HG02610 (cell line): ENCODE results near the gene CDC42SE2.
"Not testable (repeated sequence)": the region's sequence is repeated elsewhere in the genome, so short reads cannot be mapped to it uniquely, and the experiment has no call there.

Experiments
- ATAC-seq: cut with Tn5 transposase; IDR thresholded peaks from one replicate; pipeline ENCODE4 v1.9.1; 2021; ENCODE audit warnings: mild to moderate bottlenecking, moderate library complexity; ENCODE audit not compliant: unreplicated experiment

The CDC42SE2 gene

GRCh38 chr5:131386779-131387178 lies 122.9 kb downstream of the CDC42SE2 start:
- ATAC-seq: no peak

- ATAC-seq: no peak
These were observed 123.4 kb downstream of the CDC42SE2 start for GRCh38 chr5:131387255-131387654.

- peak; percentile 83 for ATAC-seq
These were observed 125.4 kb downstream of the CDC42SE2 start for GRCh38 chr5:131389096-131389868.

- no peak for ATAC-seq
These were observed 126.0 kb downstream of the CDC42SE2 start for GRCh38 chr5:131389869-131390265.

DNA sequence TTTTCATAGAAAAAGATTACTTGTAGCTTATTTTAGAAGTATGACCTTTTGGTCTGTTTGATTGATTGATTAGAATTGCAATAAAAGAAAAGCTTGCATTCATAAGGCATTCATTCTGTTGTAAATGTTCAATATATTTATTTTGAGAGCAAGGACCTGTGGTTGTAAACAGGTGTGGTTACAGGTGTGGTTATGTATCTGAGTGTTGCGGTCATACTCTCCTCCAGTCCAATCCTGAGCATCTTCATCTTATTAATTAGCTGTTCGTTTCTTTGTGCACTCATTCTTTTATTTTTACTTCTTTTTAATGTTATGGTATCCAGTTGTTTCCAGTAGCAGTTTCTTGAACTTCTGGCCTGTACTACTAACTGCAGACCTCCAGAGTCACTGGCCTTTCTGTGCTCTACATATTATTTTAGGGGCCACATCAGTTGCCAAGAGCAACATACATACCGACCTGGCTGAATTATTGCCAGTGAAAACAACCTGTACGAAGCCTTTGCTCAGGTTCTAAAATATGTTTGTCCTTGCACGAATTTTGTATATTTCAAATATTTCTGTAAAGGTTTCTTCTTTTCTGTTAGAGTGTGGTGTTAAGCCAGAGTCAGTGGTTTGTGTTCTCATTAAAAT lies 128.7 kb downstream of the CDC42SE2 start:
- no peak for ATAC-seq

- ATAC-seq: no peak
These were observed 129.7 kb downstream of the CDC42SE2 start for GRCh38 chr5:131393498-131393968.

GRCh38 chr5:131394128-131394527 lies 130.3 kb downstream of the CDC42SE2 start:
- peak; percentile 60 for ATAC-seq

GRCh38 chr5:131396015-131396414 lies 132.2 kb downstream of the CDC42SE2 start:
- ATAC-seq: peak; percentile 92

DNA sequence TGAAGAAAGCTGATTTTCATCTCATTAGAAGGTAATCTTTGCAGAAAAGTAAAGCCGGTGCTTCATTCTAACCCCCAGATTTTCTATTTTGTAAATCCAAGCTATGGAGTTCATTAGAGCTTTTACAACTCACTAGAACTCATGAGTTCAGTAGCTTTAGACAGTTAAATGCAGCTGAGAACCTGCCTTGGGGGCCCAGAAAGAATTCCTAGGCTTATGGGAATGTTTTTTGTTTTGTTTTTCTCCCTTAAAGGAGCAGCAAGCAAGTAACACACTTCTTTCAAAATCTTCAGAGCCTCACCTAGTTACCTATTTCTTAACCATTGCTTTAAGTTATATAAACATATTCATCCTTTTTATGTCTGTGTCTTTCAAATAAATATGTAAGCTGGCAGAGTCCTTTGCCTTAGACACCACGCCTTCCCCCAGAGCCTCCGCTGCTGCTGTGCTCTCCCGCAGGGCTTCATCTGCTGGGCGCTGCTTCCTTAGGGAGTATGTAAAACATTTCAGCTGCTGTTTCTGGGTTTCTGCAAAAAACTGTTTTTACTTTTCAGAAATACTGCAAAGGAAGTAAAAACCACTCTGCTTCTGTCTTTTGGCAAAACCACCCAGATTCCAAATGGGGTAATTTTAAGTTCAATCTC lies 132.9 kb downstream of the CDC42SE2 start:
- no peak for ATAC-seq

DNA sequence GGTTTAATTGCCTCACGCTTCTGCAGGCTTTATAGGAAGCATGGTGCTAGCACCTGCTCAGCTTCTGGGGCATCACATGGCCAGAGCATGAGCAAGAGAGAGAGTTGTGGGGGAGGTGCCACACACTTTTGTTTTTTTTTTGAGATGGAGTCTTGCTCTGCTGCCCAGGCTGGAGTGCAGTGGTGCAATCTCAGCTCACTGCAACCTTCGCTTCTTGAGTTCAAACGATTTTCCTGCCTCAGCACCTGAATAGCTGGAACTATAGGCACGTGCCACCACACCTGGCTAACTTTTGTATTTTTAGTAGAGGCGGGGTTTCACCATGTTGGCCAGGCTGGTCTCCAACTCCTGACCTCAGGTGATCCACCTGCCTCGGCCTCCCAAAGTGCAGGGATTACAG lies 135.2 kb downstream of the CDC42SE2 start:
- ATAC-seq: not testable (repeated sequence)

GRCh38 chr5:131400585-131400984 lies 136.7 kb downstream of the CDC42SE2 start:
- no peak for ATAC-seq

DNA sequence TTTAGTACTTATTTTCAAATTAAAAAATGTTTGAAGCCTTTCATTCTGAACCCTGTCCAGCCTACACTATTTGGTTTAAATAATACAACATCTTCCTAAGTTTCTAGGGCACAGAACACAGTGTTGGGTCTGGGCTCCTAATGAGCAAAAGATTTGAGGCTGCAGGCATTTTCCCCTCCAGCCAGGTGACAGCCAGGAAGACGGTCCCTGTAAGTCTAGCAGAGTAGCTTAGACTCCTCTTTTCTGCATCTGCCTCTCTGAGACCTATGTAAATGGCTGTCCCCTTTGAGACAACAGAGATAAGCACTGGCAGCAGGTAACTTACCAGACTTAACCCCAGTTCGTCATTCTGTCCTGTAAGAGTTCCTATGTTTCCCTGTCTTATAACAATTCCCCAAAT lies 141.8 kb downstream of the CDC42SE2 start:
- no peak for ATAC-seq

DNA sequence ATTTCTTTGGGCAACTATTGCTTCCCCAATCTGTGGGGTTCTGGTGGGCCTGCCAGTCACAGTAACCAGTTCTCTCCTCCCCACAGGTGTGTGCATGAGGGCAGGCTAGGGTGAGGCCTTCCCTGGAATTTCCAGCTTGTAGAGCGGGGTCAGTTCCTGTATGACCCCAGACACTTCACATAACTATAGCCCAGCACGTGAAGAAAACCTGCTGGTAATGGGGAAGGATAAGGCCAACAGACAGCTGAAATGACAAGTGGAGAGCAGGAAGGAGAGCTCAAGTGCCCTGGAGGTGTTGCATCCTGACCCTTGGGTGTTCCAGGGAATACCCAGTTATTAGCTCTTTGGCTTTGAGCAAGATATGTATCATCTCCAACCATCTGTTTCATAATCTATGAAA lies 142.2 kb downstream of the CDC42SE2 start:
- ATAC-seq: no peak

- no peak for ATAC-seq
These were observed 143.3 kb downstream of the CDC42SE2 start for GRCh38 chr5:131406975-131407638.

DNA sequence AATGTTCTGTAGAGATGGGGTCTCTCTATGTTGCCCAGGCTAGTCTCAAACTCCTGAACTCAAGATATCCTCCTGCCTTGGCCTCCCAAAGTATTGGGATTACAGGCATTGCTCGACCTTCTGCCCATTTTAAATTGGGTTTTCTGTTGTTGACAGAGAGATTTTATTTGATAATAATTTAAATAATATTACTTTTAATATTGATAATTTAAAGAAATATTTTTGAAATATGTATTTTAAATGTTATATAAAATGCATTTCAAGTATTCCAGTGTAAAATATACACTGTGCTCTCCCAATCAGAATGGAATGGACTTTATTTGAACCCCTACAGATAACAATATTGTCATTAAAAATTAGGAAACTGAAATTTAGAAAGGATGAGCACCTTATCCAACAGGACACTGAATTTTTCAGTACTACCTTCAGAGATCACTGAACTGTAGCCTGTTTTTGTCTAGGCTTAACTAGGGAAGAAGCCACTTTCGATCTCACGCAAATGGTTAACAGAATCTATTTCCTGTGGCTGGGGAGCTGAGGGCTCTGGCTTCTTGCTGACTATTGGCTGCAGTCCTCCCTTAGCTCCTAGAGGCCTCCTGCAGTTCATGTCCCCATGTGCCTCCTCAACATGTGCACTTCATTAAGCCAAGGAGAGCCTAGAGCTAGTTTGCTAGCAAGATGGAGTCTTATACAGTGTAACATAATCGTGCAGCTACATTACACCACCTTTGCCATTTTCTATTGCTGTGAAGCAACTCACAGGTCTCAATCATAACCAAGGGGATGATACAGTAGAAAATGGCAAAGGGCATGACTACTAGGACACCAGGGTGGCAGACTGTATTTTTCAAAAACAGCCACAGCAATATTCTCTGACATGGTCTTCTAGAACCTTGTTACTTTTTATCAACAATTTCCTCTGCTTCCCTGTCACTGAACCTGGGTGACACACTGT lies 150.0 kb downstream of the CDC42SE2 start:
- ATAC-seq: peak; percentile 58

DNA sequence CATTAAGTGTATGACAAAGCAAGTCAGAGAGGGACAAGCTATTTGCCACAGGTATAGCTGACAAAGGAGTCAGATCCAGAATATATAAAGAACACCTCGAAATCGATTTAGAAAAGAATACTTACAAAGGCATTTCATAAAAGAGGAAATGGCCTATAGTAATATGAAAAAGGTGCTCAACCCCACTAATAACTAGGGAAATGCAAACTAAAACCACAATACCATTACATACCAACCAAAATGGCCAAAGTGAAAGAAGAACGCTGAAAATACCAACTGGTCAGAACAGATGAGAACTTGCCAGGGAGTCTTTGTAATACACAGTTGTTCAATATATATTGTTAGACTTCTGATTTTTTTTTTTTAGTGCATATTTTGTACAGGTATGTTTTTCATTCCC lies 152.9 kb downstream of the CDC42SE2 start:
- ATAC-seq: peak; percentile 79

DNA sequence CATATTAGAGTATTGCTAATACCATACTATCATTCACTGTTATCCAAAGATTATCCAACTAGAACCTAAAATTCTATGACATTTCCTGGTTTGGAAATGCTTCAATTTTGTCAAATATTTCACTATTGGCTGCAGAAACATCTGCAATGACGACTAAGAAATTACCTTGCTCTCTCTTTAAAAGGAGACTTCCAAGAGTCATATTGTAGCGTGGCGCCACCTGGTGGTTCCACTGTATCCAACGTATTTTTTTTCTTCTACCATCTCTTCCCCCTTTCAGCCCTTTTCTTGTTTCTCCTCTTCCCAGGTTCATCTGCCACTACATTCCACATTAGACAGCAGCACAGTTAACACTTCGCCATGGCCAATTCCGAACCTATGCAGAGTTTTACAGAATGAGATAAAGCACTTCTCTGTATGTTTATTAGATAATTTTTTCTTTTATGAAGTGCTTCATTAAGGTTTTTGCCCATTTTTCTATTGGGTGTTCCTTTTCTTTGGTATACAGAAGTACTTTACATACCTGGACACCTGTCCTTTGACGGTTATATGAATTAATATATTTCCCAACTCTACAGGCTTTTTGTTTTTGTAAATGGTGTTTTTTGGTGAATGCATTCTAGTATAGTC lies 153.5 kb downstream of the CDC42SE2 start:
- ATAC-seq: peak; percentile 33

GRCh38 chr5:131418846-131419245 lies 155.0 kb downstream of the CDC42SE2 start:
- no peak for ATAC-seq

DNA sequence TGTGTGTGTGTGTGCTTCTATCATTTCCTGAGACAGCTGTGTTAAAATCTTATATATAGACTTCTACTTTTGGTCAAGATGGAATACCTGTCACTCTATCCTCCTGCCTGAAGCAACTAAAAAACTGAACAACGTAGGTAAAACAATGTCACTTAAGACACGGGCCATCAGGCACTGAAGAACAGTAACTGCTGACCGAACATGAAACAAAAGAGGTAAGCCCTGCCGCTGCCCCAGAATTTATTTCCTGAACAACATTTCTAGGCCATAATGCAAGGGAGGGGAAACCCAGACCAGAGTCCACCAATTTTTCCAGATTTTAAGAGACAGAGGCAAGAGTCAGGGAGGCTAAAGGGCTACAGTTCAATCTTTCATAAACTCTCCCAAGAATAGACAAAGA lies 156.0 kb downstream of the CDC42SE2 start:
- ATAC-seq: no peak

GRCh38 chr5:131423056-131423455 lies 159.2 kb downstream of the CDC42SE2 start:
- no peak for ATAC-seq
